Neuronal stem cell (in vitro differentiated cells): Measurements from ENCODE around the gene PTPRB.

Experiments used
- DNase-seq: peaks from one replicate; pipeline ENCODE4 v3.0.0-alpha.2; 2013; ENCODE audit warnings: low spot score
- H2AFZ ChIP-seq: one replicate; pipeline ENCODE4 v1.6.1; 2013; ENCODE audit warnings: mild to moderate bottlenecking, low read length, inconsistent platforms
- H2AK5ac ChIP-seq: 2 replicates; pipeline ENCODE4 v1.6.1; 2013; ENCODE audit warnings: low read depth, mild to moderate bottlenecking, inconsistent platforms, low read length, moderate library complexity, mixed read lengths
- H2BK120ac ChIP-seq: 2 replicates; pipeline ENCODE4 v1.6.1; 2013; ENCODE audit warnings: low read depth, mild to moderate bottlenecking, inconsistent platforms, low read length, moderate library complexity, mixed read lengths
- H2BK12ac ChIP-seq: one replicate; pipeline ENCODE4 v1.6.1; 2013; ENCODE audit warnings: low read length, inconsistent platforms
- H2BK15ac ChIP-seq: 2 replicates; pipeline ENCODE4 v1.6.1; 2013; ENCODE audit warnings: mild to moderate bottlenecking, low read length, inconsistent platforms, mixed read lengths
- H2BK5ac ChIP-seq: one replicate; pipeline ENCODE4 v1.6.1; 2013; ENCODE audit warnings: inconsistent platforms, mild to moderate bottlenecking, low read length, moderate library complexity
- H3K14ac ChIP-seq: one replicate; pipeline ENCODE4 v1.6.1; 2013; ENCODE audit warnings: low read length, inconsistent platforms
- H3K18ac ChIP-seq: 2 replicates; pipeline ENCODE4 v1.6.1; 2013; ENCODE audit warnings: low read length, inconsistent platforms
- H3K23ac ChIP-seq: 2 replicates; pipeline ENCODE4 v1.6.1; 2013; ENCODE audit warnings: low read depth, mild to moderate bottlenecking, mixed read lengths, low read length, inconsistent platforms; ENCODE audit not compliant: poor library complexity
- H3K27ac ChIP-seq: replicated peaks from 3 replicates; pipeline ENCODE4 v1.5.1; 2013; ENCODE audit warnings: low read length, inconsistent platforms
- H3K27me3 ChIP-seq, 3 experiments: 2 replicates each; pipeline ENCODE4 v1.6.1; 2013; ENCODE audit warnings: low read length in 3 of 3, mild to moderate bottlenecking in 2 of 3, inconsistent platforms in 1 of 3, low read depth in 1 of 3, mixed read lengths in 1 of 3, moderate library complexity in 1 of 3; ENCODE audit not compliant: control insufficient read depth in 3 of 3, insufficient read depth in 3 of 3
- H3K36me3 ChIP-seq, 2 donors: replicated peaks in 1 of 2; 2 replicates each; pipeline ENCODE4 v1.6.1; 2013; ENCODE audit warnings: low read length in 2 of 2; ENCODE audit not compliant: control insufficient read depth in 2 of 2, insufficient read depth in 2 of 2
- H3K4ac ChIP-seq: 2 replicates; pipeline ENCODE4 v1.6.1; 2013; ENCODE audit warnings: inconsistent platforms, mild to moderate bottlenecking, low read length, moderate library complexity
- H3K4me1 ChIP-seq, 2 donors: 1 replicate in 1 of 2; 2 replicates in 1 of 2; pipeline ENCODE4 v1.6.1; 2013; ENCODE audit warnings: low read length in 2 of 2, low read depth in 1 of 2; ENCODE audit not compliant: control insufficient read depth in 2 of 2, insufficient read depth in 1 of 2
- H3K4me2 ChIP-seq: one replicate; pipeline ENCODE4 v1.6.1; 2013; ENCODE audit warnings: mild to moderate bottlenecking, low read length, inconsistent platforms; ENCODE audit not compliant: insufficient read depth, poor library complexity, severe bottlenecking
- H3K4me3 ChIP-seq, 2 donors: 2 replicates each; pipeline ENCODE4 v1.5.1; 2013; ENCODE audit warnings: low read length in 2 of 2, mild to moderate bottlenecking in 2 of 2, inconsistent platforms in 1 of 2, moderate library complexity in 1 of 2
- H3K79me1 ChIP-seq: one replicate; pipeline ENCODE4 v1.6.1; 2013; ENCODE audit warnings: low read depth, mild to moderate bottlenecking, inconsistent platforms, low read length, moderate library complexity
- H3K9ac ChIP-seq: one replicate; pipeline ENCODE4 v1.6.1; 2013; ENCODE audit warnings: mild to moderate bottlenecking, low read depth, low read length, inconsistent platforms; ENCODE audit not compliant: poor library complexity
- H3K9me3 ChIP-seq, 2 donors: replicated peaks in 1 of 2; 2 replicates each; pipeline versions ENCODE3 to v1.6.1; 2013; ENCODE audit warnings: low read length in 2 of 2, mild to moderate bottlenecking in 2 of 2, inconsistent platforms in 1 of 2, low read depth in 1 of 2, mixed read lengths in 1 of 2, moderate library complexity in 1 of 2; ENCODE audit not compliant: control insufficient read depth in 2 of 2, insufficient read depth in 1 of 2
- H4K8ac ChIP-seq: one replicate; pipeline ENCODE4 v1.6.1; 2013; ENCODE audit warnings: low read depth, mild to moderate bottlenecking, inconsistent platforms, low read length, moderate library complexity
- H4K91ac ChIP-seq: one replicate; pipeline ENCODE4 v1.6.1; 2013; ENCODE audit warnings: low read length, low read depth, mild to moderate bottlenecking, inconsistent platforms; ENCODE audit not compliant: poor library complexity
- WGBS, 2 donors: extraction: QIAGEN DNeasy Blood & Tissue Kit; methylation state at CpG; one replicate each; pipeline ENCODE4 v1.1.7; 2013; ENCODE audit warnings: missing lambda C conversion rate in 2 of 2, mixed read lengths in 1 of 2; ENCODE audit not compliant: insufficient read length in 2 of 2, insufficient replicate concordance in 1 of 2; ENCODE audit errors: extremely low coverage in 2 of 2; 5-methylcytosine and 5-hydroxymethylcytosine counted together

Gene PTPRB

GRCh38 chr12:70660002-70660604, 22.9 kb upstream of the PTPRB start:
- Histone ChIP-seq H3K23ac (no peak overlapping the region), H3K79me1 (no peaks in the 10 kb centered on the region), H2BK15ac (no peak overlapping the region), H3K14ac (no peak overlapping the region), H3K27me3 (no peaks in the 10 kb centered on the region), H3K4me3 (no peak overlapping the region), H3K9me3 (no peaks in the 10 kb centered on the region), H2BK120ac (no peak overlapping the region), H3K4me1 (peaks cover 0 to 9% of the 10 kb centered on the region in 2 donors), H3K4me2 (no peak overlapping the region), H3K9ac (no peak overlapping the region), H3K27ac (no peak overlapping the region), H2AFZ (no peak overlapping the region), H4K8ac (no peak overlapping the region), H4K91ac (no peak overlapping the region), H2AK5ac (no peak overlapping the region), H3K18ac (no peak overlapping the region), H2BK5ac (no peak overlapping the region), H3K36me3 (no peaks in the 10 kb centered on the region), H3K4ac (no peak overlapping the region), H2BK12ac (no peak overlapping the region)
- no CpG with 5 or more reads among the region's 5 CpGs for whole genome bisulfite sequencing, 2 donors
- DNase-seq: no peak

- Histone ChIP-seq H3K27ac (no peak overlapping the region), H3K79me1 (no peaks in the 10 kb centered on the region), H2BK120ac (no peak overlapping the region), H3K9ac (no peak overlapping the region), H2BK12ac (no peak overlapping the region), H3K9me3 (no peaks in the 10 kb centered on the region), H3K4me3 (no peak overlapping the region), H2BK5ac (no peak overlapping the region), H2AK5ac (no peak overlapping the region), H4K8ac (no peak overlapping the region), H3K18ac (no peak overlapping the region), H3K27me3 (no peaks in the 10 kb centered on the region), H2BK15ac (no peak overlapping the region), H3K36me3 (no peaks in the 10 kb centered on the region), H3K4me1 (no peaks in the 10 kb centered on the region), H3K14ac (no peak overlapping the region), H4K91ac (no peak overlapping the region), H3K4ac (no peak overlapping the region), H3K23ac (no peak overlapping the region), H3K4me2 (no peak overlapping the region), H2AFZ (no peak overlapping the region)
- no peak for DNase-seq
- no CpG with 5 or more reads among the region's 6 CpGs for WGBS, 2 donors
Observed at GRCh38 chr12:70659077-70659606, 21.9 kb upstream of the PTPRB start.

- DNase-seq: no peak
- Histone ChIP-seq H2BK5ac (no peak overlapping the region), H4K8ac (no peak overlapping the region), H3K9ac (no peak overlapping the region), H3K79me1 (no peaks in the 10 kb centered on the region), H2BK120ac (no peak overlapping the region), H3K27ac (no peak overlapping the region), H3K23ac (no peak overlapping the region), H3K4me2 (no peak overlapping the region), H3K9me3 (no peaks in the 10 kb centered on the region), H3K36me3 (no peaks in the 10 kb centered on the region), H3K14ac (no peak overlapping the region), H2AFZ (no peak overlapping the region), H2BK12ac (no peak overlapping the region), H3K4ac (no peak overlapping the region), H3K4me3 (no peak overlapping the region), H4K91ac (no peak overlapping the region), H2AK5ac (no peak overlapping the region), H3K27me3 (no peaks in the 10 kb centered on the region), H3K4me1 (no peaks in the 10 kb centered on the region), H3K18ac (no peak overlapping the region), H2BK15ac (no peak overlapping the region)
- WGBS, 2 donors: no CpG with 5 or more reads among the region's 4 CpGs
Observed at GRCh38 chr12:70657616-70658286, 20.5 kb upstream of the PTPRB start.

GRCh38 chr12:70652451-70652850, 15.2 kb upstream of the PTPRB start:
- Histone ChIP-seq H3K4me1 (no peaks in the 10 kb centered on the region), H3K36me3 (no peaks in the 10 kb centered on the region), H3K4ac (no peak overlapping the region), H3K9me3 (no peaks in the 10 kb centered on the region), H4K8ac (no peak overlapping the region), H3K23ac (no peak overlapping the region), H3K27ac (no peak overlapping the region), H3K79me1 (no peaks in the 10 kb centered on the region), H3K9ac (no peak overlapping the region), H3K27me3 (no peaks in the 10 kb centered on the region), H2BK5ac (no peak overlapping the region), H2BK12ac (no peak overlapping the region), H3K18ac (no peak overlapping the region), H2BK15ac (no peak overlapping the region), H2BK120ac (no peak overlapping the region), H2AK5ac (no peak overlapping the region), H3K4me3 (no peak overlapping the region), H3K14ac (no peak overlapping the region), H2AFZ (no peak overlapping the region), H4K91ac (no peak overlapping the region), H3K4me2 (no peak overlapping the region)
- WGBS, 2 donors: no CpG with 5 or more reads among the region's 1 CpG
- no peak for DNase-seq
